MM.1S (cell line): ENCODE data around the gene NOS3.

Experiments used
- DNase-seq: peaks from one replicate; pipeline ENCODE4 v3.0.0-alpha.2; 2015
- H2AFZ ChIP-seq: fragments of 300-600 bp; sonication (generic); 2 replicates; pipeline ENCODE4 v1.6.0; 2016; ENCODE audit warnings: antibody characterized with exemption, low read length
- H3F3A ChIP-seq: fragments of 300-600 bp; sonication (generic); 2 replicates; pipeline ENCODE4 v1.6.1; 2016; ENCODE audit warnings: mild to moderate bottlenecking, antibody characterized with exemption, low read length, moderate library complexity, mixed read lengths; ENCODE audit not compliant: insufficient read depth
- H3K27ac ChIP-seq: fragments of 300-600 bp; sonication (generic); 2 replicates; pipeline ENCODE4 v1.5.1; 2016; ENCODE audit warnings: mild to moderate bottlenecking, low read length
- H3K27me3 ChIP-seq: fragments of 300-600 bp; sonication (generic); replicated peaks from 2 replicates; pipeline ENCODE4 v1.6.0; 2016; ENCODE audit warnings: low read length; ENCODE audit not compliant: insufficient read depth
- H3K36me3 ChIP-seq: fragments of 300-600 bp; sonication (generic); replicated peaks from 2 replicates; pipeline ENCODE4 v1.6.1; 2016; ENCODE audit warnings: mild to moderate bottlenecking, low read length, mixed read lengths; ENCODE audit not compliant: insufficient read depth
- H3K4me1 ChIP-seq: fragments of 300-600 bp; sonication (generic); 2 replicates; pipeline ENCODE4 v1.6.1; 2016; ENCODE audit warnings: low read length, mixed read lengths
- H3K4me2 ChIP-seq: fragments of 300-600 bp; sonication (generic); 2 replicates; pipeline ENCODE4 v1.6.0; 2016; ENCODE audit warnings: low read depth, low read length
- H3K4me3 ChIP-seq: fragments of 300-600 bp; sonication (generic); 2 replicates; pipeline ENCODE4 v1.5.1; 2016; ENCODE audit warnings: low read length, mixed read lengths
- H3K79me2 ChIP-seq: fragments of 300-600 bp; sonication (generic); 2 replicates; pipeline ENCODE4 v1.6.1; 2016; ENCODE audit warnings: mixed run types, low read length, mixed read lengths
- H3K9ac ChIP-seq: fragments of 300-600 bp; sonication (generic); 2 replicates; pipeline ENCODE4 v1.6.1; 2016; ENCODE audit warnings: low read length, mixed read lengths
- H3K9me2 ChIP-seq: fragments of 300-600 bp; sonication (generic); replicated peaks from 2 replicates; pipeline ENCODE4 v1.6.1; 2016; ENCODE audit warnings: mild to moderate bottlenecking, low read length, mixed read lengths; ENCODE audit not compliant: insufficient read depth
- H3K9me3 ChIP-seq: fragments of 300-600 bp; sonication (generic); replicated peaks from 2 replicates; pipeline ENCODE4 v1.6.1; 2016; ENCODE audit warnings: mild to moderate bottlenecking, low read length, mixed read lengths; ENCODE audit not compliant: insufficient read depth
- H4K20me1 ChIP-seq: fragments of 300-600 bp; sonication (generic); 2 replicates; pipeline ENCODE4 v1.6.1; 2016; ENCODE audit warnings: mild to moderate bottlenecking, low read length, moderate library complexity, mixed read lengths; ENCODE audit not compliant: insufficient read depth
- EZH2 ChIP-seq: fragments of 300-600 bp; sonication (generic); optimal IDR thresholded peaks from 2 replicates; pipeline ENCODE3; 2017; ENCODE audit warnings: low read depth, mild to moderate bottlenecking, antibody characterized with exemption, low read length, mixed read lengths
- EZH2phosphoT487 ChIP-seq: fragments of 300-600 bp; sonication (generic); IDR thresholded peaks from 2 replicates; pipeline ENCODE4 v1.6.1; 2018; ENCODE audit warnings: antibody characterized with exemption, low read length
- TF ChIP-seq, protein P1 (sequence below): fragments of 300-600 bp; sonication (generic); IDR thresholded peaks from 2 replicates; pipeline ENCODE4 v1.5.1; 2016; ENCODE audit warnings: antibody characterized with exemption, low read length, mixed read lengths

Gene NOS3

DNA sequence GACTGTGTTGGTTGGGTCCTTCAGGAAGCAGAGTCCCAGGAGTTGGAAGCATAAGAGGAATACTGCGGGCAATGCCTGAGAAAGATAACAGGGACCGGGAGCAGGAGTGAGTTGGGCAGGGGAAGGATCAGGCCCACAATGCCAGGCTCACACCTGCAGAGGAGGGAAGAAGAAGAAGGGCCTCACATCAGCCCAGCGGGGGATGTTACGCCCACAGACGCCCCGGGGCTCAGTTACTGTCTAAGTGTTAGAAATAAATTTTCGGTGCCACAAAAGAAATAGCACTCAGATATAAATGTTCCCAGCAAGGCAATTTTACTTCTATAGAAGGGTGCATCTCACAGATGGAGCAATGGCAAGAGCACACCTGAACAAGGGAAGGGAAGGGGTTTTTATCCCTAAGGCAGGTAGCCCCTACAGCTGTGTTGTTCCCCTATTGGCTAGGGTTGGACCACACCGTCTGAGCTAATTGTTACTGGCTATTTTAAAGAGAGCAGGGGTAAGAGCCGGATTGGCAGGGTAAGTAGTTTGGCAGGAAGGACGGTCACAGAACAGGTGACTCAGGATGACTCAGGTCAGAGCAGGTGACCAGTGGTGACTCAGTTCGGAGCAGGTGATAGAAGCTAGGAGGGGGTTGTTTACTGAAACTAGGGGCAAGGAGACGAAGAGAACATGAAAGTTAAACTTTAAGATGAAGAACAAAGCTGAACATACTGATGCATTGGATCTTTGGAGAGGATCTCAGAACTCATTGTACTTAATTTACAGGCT is at the start of gene NOS3:
Gene NOS3 (plus strand): TSS at position 602 of the 771 bp plus-strand sequence. CDS start 2,787 bp downstream, outside the sequence.
- Histone ChIP-seq H3K4me2 (no peak within 1 kb of the TSS), H3K9me3 (no peaks in the 10 kb centered on the region), H3K9ac (no peak within 1 kb of the TSS), H2AFZ (no peak within 1 kb of the TSS), H3K4me1 (no peaks in the 10 kb centered on the region), H3K4me3 (no peak within 1 kb of the TSS), H3K79me2 (no peaks in the 10 kb centered on the region), H4K20me1 (no peaks in the 10 kb centered on the region; the same call in 1 of the 2 replicates), H3K9me2 (no peaks in the 10 kb centered on the region), H3K27ac (no peak within 1 kb of the TSS), H3K27me3 (peaks cover 40% of the 10 kb centered on the region), H3F3A (no peaks in the 10 kb centered on the region), H3K36me3 (no peaks in the 10 kb centered on the region)
- TF ChIP-seq, protein P1, sequence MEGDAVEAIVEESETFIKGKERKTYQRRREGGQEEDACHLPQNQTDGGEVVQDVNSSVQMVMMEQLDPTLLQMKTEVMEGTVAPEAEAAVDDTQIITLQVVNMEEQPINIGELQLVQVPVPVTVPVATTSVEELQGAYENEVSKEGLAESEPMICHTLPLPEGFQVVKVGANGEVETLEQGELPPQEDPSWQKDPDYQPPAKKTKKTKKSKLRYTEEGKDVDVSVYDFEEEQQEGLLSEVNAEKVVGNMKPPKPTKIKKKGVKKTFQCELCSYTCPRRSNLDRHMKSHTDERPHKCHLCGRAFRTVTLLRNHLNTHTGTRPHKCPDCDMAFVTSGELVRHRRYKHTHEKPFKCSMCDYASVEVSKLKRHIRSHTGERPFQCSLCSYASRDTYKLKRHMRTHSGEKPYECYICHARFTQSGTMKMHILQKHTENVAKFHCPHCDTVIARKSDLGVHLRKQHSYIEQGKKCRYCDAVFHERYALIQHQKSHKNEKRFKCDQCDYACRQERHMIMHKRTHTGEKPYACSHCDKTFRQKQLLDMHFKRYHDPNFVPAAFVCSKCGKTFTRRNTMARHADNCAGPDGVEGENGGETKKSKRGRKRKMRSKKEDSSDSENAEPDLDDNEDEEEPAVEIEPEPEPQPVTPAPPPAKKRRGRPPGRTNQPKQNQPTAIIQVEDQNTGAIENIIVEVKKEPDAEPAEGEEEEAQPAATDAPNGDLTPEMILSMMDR: no peak
- TF ChIP-seq EZH2phosphoT487 (no peak), EZH2 (no peak)
- DNase-seq: no peak

DNA sequence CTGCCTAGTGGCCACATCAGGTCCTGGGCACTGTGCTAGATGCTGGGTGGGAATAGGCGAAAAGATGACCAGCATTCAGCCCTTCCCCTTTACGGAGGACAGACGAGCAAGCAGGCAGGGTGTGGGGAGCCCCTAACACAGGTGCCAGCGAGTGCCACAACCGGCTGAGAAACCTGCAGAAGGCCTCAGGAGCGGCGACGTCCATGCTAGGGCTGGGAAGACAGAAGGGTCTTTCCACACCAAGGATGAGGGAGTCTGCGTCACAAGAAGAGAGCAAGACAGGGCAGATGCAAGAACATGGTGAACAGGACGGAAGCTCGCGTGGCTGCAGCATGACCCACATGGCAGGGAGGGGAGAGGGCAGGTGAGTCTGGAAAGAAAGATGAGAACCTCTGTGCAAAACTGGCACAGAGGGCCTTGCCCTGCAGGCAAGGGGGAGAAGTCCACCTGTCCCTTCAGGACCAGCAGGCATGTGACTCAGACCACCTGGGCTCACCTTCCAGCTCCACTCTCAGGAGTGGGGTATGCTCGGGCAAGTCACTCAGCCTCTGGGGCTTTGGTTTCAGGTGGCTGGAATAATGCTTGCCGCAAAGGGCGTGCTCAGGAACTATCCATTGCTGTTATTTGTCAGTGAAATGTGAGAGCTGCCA is 49.3 kb upstream of the NOS3 start:
- Histone ChIP-seq H3K79me2 (no peaks in the 10 kb centered on the region), H3K27me3 (peaks cover 3% of the 10 kb centered on the region; the same call in 1 of the 2 replicates), H3F3A (peaks cover 2% of the 10 kb centered on the region; the same call in 1 of the 2 replicates), H3K9me3 (no peaks in the 10 kb centered on the region), H3K4me2 (no peak overlapping the region; the same call in 1 of the 2 replicates), H3K9ac (no peak overlapping the region), H3K4me3 (no peak overlapping the region), H2AFZ (peak overlapping the region; percentile 46), H4K20me1 (no peaks in the 10 kb centered on the region), H3K27ac (no peak overlapping the region), H3K36me3 (no peaks in the 10 kb centered on the region), H3K4me1 (peaks cover 14% of the 10 kb centered on the region), H3K9me2 (no peaks in the 10 kb centered on the region)
- TF ChIP-seq, protein P1: no peak
- no peak for DNase-seq

DNA sequence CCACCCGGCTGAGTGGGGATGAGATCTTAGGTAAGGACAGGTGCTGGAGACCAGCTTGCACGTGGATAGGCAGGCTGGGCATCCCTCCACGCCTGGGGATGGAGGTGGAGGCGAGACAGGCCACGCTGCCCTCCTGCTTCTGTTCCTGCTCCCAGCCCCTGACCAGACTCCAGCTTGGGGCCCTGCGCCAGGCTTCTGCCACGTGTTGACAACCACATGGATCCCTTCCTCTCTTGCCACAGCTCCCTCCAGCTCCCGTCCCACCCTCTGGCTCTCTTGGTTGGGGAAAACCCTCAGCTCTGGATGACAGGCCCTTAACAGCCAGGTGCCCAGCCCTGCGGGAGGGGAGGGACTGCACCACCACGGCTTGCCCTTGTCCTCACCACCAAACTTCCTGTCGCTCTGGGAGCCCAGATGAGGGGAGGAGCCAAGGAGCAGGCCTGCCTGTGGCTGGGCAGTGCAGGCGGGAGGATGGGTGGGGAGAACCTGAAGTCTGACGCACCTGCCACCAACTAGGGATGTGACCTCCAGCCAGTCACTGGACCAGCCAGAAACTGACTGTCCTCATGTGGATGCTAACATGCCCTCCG is 48.7 kb upstream of the NOS3 start:
- Histone ChIP-seq H3K9me3 (no peaks in the 10 kb centered on the region), H3K9ac (no peak overlapping the region), H3K36me3 (no peaks in the 10 kb centered on the region), H3K4me2 (peak overlapping the region; percentile 20), H3K4me3 (no peak overlapping the region), H3K27me3 (peaks cover 3% of the 10 kb centered on the region; the same call in 1 of the 2 replicates), H3K79me2 (no peaks in the 10 kb centered on the region), H3K9me2 (no peaks in the 10 kb centered on the region), H4K20me1 (no peaks in the 10 kb centered on the region), H3K4me1 (peaks cover 14% of the 10 kb centered on the region), H3F3A (no peaks in the 10 kb centered on the region), H3K27ac (no peak overlapping the region), H2AFZ (peak overlapping the region; percentile 46)
- DNase-seq: peak; percentile 97
- TF ChIP-seq, protein P1: no peak
- TF ChIP-seq EZH2 (no peak), EZH2phosphoT487 (no peak)
